GM19351 (cell line): ENCODE data around the gene OMD.

ENCODE experiments used
- ATAC-seq: cut with Tn5 transposase; IDR thresholded peaks from one replicate; pipeline ENCODE4 v1.9.1; 2021; ENCODE audit warnings: mild to moderate bottlenecking, moderate library complexity; ENCODE audit not compliant: unreplicated experiment

Gene OMD

GRCh38 chr9:92373167-92373566 is 51.1 kb downstream of the OMD start:
- ATAC-seq, result no peak

GRCh38 chr9:92369075-92369474 is 55.2 kb downstream of the OMD start:
- no peak for ATAC-seq
